Inflammatory macrophage treated with lipopolysaccharide for 4 hours (primary cell): ENCODE data around the gene ATP2A1.

Source experiments
- DNase-seq: peaks from one replicate; pipeline ENCODE4 v3.0.0-alpha.2; 2020

The ATP2A1 gene

GRCh38 chr16:28878083-28878926, at the start of gene ATP2A1:
Gene ATP2A1, plus strand, starts transcription at chr16:28878488. Its CDS starts 184 bp downstream, at chr16:28878672.
- no peak for DNase-seq

- no peak for DNase-seq
Observed at GRCh38 chr16:28829747-28830146, 48.5 kb upstream of the ATP2A1 start.

GRCh38 chr16:28830531-28830930, 47.8 kb upstream of the ATP2A1 start:
- DNase-seq = no peak

DNA sequence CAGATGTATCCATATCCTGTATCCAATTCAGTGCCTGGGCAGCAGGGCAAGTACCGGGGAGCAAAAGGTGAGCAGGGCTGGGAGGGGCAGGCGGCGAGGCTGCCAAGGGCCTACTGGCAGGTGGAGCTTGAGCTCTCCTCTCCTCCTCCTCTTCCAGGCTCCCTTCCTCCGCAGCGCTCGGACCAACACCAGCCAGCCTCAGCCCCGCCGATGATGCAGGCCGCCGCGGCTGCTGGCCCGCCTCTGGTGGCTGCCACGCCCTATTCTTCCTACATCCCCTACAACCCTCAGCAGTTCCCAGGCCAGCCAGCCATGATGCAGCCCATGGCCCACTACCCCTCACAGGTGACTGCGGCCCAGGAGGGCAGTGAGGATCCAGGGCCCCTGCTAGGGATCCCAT, 43.9 kb upstream of the ATP2A1 start:
- DNase-seq = no peak

GRCh38 chr16:28834873-28835863, 43.1 kb upstream of the ATP2A1 start:
- DNase-seq = no peak

DNA sequence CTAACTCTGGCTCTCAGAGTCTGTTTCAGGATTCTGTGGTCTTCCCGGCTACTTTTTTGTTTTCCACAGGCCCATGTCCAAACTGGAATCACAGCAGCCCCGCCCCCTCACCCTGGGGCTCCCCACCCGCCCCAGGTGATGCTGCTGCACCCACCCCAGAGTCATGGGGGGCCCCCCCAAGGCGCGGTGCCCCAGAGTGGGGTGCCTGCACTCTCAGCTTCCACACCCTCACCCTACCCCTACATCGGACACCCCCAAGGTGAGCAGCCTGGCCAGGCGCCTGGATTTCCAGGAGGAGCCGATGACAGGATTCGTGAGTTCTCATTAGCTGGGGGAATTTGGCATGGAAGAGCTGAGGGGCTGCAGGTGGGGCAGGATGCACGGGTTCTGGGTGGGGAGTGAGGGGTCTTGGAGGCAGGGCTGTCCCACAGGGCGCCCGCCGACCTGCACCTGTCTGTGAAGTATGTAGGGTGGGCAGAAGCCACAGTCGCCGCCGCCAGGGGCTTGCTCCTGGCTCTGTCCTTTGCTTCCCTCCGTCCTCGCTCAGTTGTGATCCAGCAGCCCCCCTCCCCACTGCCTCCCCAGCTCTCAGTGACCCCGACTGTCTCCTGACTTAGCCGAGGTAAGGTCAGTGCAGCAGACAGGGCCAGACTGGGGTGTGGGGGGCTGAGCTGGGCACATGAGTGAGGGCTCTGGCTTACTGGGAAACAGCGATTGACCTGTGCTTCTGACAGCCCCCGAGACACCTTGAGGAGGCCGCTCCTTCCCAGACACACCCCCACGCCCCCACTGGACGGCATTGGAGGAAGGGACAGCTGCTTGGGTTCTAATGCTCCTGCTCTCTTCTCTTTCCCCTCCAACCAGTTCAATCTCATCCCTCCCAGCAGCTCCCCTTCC, 42.2 kb upstream of the ATP2A1 start:
- no peak for DNase-seq

DNA sequence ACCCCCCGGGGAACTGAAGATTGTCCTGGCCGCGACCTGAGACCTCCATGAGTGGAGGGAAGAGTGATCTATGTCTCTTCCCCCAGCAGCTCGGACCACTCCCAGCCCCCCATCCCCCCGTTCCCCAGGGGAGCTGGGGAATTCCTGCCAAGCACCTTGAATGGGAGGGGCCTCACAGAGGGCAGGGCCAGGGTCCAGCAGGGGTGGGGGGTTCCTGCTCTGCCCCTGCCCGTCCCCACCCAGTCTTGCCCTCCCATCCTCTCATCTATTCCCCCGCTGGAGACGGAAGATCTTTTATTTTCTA, 41.6 kb upstream of the ATP2A1 start:
- DNase-seq = no peak

- no peak for DNase-seq
Observed at GRCh38 chr16:28837672-28838557, 40.4 kb upstream of the ATP2A1 start.

DNA sequence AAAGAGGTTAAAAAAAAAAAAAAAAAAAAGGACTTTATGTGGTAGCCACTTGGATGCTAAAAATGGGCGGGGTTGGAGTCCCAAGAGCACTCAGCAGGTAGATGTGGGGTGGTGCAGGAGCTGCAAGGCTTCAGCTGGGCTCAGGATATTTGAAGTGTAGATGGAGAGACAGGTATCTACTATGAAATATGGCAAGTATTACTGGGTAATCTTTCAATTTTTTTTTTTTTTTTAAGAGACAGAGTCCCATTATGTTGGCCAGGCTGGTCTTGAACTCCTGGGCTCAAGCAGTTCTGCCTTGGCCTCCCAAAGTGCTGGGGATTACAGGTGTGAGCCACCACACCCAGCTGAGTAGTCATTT, 39.8 kb upstream of the ATP2A1 start:
- no peak for DNase-seq

- no peak for DNase-seq
Observed at GRCh38 chr16:28839004-28839639, 39.2 kb upstream of the ATP2A1 start.

DNA sequence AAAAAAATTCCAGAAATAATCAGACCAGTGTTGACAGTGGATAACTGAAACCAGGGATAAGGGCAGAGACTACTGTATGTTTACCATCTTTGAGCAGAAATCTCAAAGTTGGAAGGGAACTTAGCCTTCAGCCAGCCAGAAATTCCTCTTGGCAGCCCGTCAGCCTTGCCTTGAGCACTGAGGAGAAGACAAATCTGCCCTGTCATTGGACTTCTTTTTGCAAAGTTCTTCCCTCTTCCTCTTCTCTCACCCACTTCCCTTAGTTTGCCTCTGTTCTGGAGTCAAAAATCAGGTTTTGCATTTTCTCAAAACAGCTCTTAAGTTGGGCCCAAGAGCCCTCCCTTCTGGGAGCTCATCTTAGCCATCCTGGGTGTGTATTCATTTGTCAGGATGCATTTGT, 38.4 kb upstream of the ATP2A1 start:
- DNase-seq = no peak

GRCh38 chr16:28842696-28843095, 35.6 kb upstream of the ATP2A1 start:
- no peak for DNase-seq

DNA sequence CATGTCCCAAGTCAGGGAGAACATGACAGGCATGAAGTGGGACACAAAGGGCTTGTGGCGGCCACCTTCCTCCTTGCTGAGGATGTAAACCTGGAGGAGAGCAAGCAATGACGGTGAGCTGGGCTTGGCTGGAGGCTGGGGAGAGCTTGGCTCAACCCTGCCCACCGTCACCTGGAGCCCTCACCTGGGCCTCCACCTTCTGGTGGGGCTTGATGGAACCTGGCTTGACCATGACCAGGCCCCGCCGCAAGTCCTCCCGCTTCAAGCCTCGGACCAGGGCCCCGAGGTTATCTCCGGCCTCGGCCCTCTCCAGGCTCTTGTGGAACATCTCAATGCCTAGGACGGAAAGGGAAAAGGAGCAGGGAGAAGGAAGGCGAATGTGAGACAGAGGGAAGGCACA, 34.5 kb upstream of the ATP2A1 start:
- DNase-seq = no peak

DNA sequence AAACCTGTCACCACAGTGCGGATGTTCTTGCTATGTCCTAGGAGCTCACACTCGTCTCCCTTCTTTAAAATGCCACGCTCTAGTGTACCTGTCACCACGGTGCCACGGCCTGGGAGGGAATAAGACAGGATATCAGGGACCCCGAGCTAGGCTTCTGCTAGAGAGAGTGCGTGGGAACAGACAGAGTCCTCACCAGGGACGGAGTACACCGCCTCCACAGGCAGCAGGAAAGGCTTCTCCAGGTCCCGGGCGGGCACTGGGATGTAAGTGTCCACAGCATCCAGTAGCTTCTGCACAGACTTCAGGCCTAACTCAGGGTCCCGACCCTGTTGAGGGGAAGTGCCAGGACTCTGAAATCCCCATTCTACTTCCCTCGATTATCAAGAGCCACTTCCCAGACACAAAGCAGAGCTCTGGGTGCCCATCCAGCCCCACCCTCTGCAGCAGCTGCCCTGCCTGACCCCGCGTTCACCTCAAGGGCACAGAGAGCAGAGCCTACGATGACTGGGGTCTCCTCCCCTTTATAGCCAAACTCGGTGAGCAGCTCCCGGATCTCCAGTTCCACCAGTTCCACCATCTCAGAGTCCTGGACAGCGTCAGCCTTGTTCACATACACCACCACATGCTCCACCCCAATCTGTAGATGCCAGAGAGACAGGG, 33.9 kb upstream of the ATP2A1 start:
- DNase-seq = no peak

- peak; percentile 41 for DNase-seq
Observed at GRCh38 chr16:28845293-28845692, 33.0 kb upstream of the ATP2A1 start.

- no peak for DNase-seq
Observed at GRCh38 chr16:28845761-28846079, 32.6 kb upstream of the ATP2A1 start.

DNA sequence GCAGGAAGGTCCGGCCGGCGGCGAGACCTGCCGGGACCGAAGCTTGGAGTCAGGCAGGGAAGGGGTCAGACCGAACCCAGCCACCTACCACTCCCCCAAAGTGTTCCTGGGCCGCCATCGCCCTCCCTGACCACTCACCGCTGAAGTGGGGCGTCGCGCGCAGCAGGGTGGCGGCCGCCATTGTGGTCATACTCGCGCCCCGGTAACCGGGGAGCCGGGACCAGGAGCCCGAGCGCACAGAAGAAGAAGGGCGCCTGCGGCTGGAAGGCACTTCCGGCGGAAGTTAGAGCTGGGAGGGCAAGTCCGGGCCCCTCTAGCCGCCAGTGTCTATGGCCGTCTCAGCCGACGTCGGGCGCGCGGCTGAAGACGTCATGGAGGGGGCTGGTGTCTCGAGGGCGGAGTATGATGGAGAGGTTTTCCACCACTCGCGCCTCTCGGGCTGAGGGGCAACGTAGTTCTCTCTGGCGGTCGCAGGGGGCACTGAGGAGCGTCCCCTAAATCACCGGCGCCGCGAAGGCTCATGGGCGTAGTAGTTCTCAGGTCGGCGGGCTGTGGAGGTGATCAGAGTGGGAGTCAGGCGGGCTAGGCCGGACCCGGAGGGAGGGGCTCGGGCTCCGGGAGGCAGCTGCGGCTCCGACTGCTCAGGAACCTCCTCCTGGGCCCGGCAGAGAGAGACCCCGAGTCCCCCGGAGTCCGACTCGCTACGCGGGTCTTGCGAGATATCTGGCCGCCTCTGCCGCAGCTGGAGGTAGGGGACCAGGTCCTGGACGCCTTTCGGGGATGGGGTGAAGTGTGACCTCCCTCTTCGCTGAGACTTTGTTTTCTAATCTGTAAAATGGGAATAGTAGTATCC, 32.0 kb upstream of the ATP2A1 start, which contains the start of gene TUFM:
Gene TUFM, minus strand, starts transcription at position 269 of the 853 bp plus-strand sequence. Its CDS starts 79 bp downstream, at position 190.
- peak; percentile 98 for DNase-seq

DNA sequence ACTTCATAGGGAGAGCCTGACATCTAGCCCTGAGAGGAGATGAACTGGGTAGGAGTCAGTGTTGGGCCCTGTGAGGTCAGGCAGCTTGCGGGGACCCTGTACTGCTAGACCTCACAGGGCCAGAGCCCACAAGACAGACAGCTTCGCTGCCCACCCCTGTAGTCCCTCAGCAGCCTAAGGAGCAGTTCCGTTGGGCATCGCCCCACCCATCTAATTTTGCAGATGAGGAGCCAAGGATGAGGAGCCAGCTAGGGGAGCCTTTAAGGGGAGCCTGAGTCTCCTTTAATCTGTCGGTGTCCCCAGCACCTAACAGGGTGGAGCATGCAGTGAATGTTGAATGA, 31.4 kb upstream of the ATP2A1 start:
- DNase-seq = no peak

DNA sequence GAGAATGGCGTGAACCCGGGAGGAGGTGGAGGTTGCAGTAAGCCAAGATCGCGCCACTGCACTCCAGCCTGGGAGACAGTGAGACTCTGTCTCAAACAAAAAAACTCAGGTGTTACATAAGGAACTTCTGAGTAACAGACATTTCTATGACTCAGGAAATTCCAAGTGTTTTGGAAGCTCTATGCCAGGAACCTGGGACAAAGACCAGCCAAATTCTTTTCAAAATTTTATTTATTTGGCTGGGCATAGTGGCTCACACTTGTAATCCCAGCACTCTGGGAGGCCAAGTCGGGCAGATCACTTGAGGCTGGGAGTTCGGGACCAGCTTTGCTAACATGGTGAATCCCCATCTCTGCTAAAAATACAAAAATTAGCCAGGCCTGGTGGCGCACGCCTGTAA, 19.9 kb upstream of the ATP2A1 start:
- no peak for DNase-seq

- no peak for DNase-seq
Observed at GRCh38 chr16:28859326-28859725, 19.0 kb upstream of the ATP2A1 start.
